Measurements from ENCODE around the gene SPINT2. TPM values are rescaled to one million over a fixed set of nuclear protein-coding genes. Genes with fewer than 3 reads are reported as not detected.
"Not testable (repeated sequence)": the region's sequence is repeated elsewhere in the genome, so short reads cannot be mapped to it uniquely, and the experiment has no call there.

Gene SPINT2
- total and polyA plus RNA-seq, 4 donors, result 95.5 to 242 (median 162) TPM

DNA sequence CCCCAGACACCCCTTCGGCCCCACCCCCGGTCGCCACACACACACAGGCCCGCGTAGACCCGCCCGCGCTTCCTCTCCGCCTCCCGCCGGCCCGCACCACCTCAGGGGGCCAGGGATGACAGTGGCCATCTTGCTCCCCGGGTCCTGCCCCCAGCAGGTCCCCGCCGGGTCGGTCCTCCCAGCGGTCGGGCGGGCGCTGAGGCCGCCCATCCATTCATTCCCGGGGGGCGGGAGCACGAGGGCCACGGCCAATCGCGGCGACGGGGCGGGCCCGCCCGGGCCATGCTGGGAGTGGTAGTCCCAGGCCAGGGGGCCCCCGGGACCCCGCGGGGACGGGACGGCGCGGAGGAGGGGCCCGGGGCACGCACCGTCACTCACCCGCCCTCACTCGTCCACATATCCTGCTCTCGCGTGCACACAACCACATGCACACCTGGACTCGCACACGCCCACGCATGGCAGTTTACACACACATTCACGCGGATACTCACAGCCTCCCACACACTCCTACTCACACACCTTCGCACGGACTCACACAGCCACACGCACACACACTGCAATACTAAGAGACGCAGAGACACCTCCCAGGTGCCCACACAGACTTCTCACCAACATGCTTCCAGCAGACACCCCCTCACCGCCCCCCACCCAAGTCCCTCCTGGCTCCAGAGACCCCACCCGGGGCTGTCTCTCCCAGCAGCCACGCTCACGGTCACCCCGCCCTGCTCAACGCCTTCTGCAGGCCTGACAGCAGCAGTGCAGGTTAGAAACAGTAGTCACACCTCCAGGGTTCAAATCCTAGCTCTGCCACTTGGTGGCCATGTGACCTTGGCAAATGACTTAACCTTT, 40.1 kb upstream of the SPINT2 start, which contains the start of gene DPF1:
Gene DPF1, minus strand, starts transcription at position 209 of the 849 bp plus-strand sequence. Its CDS starts 80 bp downstream, at position 129.
- H3K4me1 ChIP-seq (ENCODE audit: control insufficient read depth, insufficient read depth, low read length), result peaks cover 44% of the 10 kb centered on the region
- H3K36me3 ChIP-seq (ENCODE audit: control insufficient read depth, insufficient read depth, low read length), result peaks cover 27% of the 10 kb centered on the region
- no peaks in the 10 kb centered on the region for H3K9me3 ChIP-seq (ENCODE audit: control insufficient read depth, insufficient read depth, low read length)
- peak within 1 kb of the TSS; percentile 43 for H3K4me3 ChIP-seq (ENCODE audit: low read depth, low read length)
- H3K27ac ChIP-seq (ENCODE audit: low read depth, low read length), result no peak within 1 kb of the TSS
- DNase-seq (ENCODE audit: low read depth in 4 of 6, low spot score in 6 of 6), result peak in 4 of 6 donors; percentile 59 to 91 (median 80)
- 2% methylated on average over 60 of the region's 61 CpGs for WGBS (ENCODE audit: insufficient coverage)
- no peaks in the 10 kb centered on the region for H3K27me3 ChIP-seq (ENCODE audit: control insufficient read depth, insufficient read depth, low read length)

DNA sequence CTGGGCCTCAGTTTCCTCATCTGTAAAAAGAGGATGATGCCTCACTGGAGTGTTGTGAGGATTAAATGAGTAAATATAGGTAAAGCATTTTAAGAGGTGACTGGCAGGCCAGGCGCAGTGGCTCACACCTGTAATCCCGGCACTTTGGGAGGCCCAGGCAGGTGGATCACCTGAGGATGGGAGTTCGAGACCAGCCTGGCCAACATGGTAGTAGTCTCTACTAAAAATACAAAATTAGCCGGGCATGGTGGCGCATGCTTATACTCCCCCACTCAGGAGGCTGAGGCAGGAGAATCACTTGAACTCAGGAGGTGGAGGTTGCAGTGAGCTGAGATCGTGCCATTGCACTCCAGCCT, 39.5 kb upstream of the SPINT2 start:
- Histone ChIP-seq H3K4me1 (ENCODE audit: control insufficient read depth, insufficient read depth, low read length) (peaks cover 47% of the 10 kb centered on the region), H3K36me3 (ENCODE audit: control insufficient read depth, insufficient read depth, low read length) (peaks cover 21% of the 10 kb centered on the region)
- not testable (repeated sequence) for H3K9me3 ChIP-seq (ENCODE audit: control insufficient read depth, insufficient read depth, low read length); DNase-seq (ENCODE audit: low read depth in 4 of 6, low spot score in 6 of 6); H3K27me3 ChIP-seq (ENCODE audit: control insufficient read depth, insufficient read depth, low read length); H3K4me3 ChIP-seq (ENCODE audit: low read depth, low read length); H3K27ac ChIP-seq (ENCODE audit: low read depth, low read length)
- WGBS (ENCODE audit: insufficient coverage), result 92% methylated on average over 2 of the region's 6 CpGs

DNA sequence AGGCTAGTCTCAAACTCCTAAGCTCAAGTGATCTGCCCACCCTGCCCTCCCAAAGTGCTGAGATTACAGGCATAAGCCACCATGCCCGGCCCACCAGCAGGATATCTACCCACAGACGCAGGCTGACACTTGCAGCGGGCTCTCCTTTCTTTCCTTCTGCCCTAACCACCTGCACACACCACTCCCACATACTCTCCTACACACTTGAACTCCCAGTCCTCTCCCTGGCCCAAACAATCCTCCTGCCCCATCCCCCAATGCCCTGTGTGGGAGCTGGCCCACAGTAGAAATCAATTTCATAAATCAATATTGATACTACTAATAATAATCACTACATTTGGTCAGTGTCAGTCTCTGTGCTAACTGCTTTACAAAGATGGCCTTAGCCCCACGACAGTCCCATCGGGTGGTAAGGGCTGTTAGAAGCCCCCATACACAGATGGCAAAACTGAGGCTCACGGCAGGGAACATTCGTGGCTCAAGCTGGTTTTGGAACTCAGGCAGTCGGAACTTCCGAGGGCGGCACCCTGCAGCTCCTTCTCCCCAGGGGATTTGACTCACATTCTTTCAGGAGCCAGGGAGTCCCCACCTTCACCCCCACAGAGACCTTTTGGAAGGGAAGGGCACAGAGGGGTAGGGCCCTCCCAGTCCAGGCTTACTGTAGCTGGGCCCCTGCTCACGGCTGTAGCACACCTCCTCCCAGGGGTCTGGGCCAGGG, 36.9 kb upstream of the SPINT2 start:
- H3K4me1 ChIP-seq (ENCODE audit: control insufficient read depth, insufficient read depth, low read length), result peaks cover 43% of the 10 kb centered on the region
- WGBS (ENCODE audit: insufficient coverage), result 60% methylated on average over 10 of the region's 11 CpGs
- no peak for DNase-seq (ENCODE audit: low read depth in 4 of 6, low spot score in 6 of 6)
- no peak overlapping the region for H3K27ac ChIP-seq (ENCODE audit: low read depth, low read length)
- no peaks in the 10 kb centered on the region for H3K9me3 ChIP-seq (ENCODE audit: control insufficient read depth, insufficient read depth, low read length)
- H3K27me3 ChIP-seq (ENCODE audit: control insufficient read depth, insufficient read depth, low read length), result no peaks in the 10 kb centered on the region
- H3K36me3 ChIP-seq (ENCODE audit: control insufficient read depth, insufficient read depth, low read length), result peaks cover 3% of the 10 kb centered on the region
- H3K4me3 ChIP-seq (ENCODE audit: low read depth, low read length), result peak overlapping the region; percentile 1

DNA sequence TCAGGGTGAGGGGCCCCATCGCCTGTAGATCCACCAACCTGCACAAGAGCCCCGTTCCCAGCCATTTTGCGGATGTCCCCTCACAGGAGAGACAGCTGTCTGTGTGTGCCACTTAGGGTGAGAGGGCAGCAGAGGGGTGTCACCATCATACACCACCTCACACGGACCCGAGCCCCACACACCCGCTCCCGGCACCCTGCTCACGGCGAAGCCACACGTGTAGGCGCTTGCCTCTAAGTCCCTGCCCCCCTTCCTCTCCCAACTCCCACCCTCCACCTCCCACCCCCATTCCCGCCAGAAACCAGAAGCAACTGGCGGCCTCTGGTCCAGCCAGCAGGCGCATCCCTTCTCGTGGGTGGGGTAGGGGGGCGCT, 36.4 kb upstream of the SPINT2 start:
- no peaks in the 10 kb centered on the region for H3K9me3 ChIP-seq (ENCODE audit: control insufficient read depth, insufficient read depth, low read length)
- no peaks in the 10 kb centered on the region for H3K36me3 ChIP-seq (ENCODE audit: control insufficient read depth, insufficient read depth, low read length)
- H3K27me3 ChIP-seq (ENCODE audit: control insufficient read depth, insufficient read depth, low read length), result no peaks in the 10 kb centered on the region
- H3K4me3 ChIP-seq (ENCODE audit: low read depth, low read length), result peak overlapping the region; percentile 1
- DNase-seq (ENCODE audit: low read depth in 4 of 6, low spot score in 6 of 6), result peak in 2 of 6 donors; percentile 51 to 67
- no peak overlapping the region for H3K27ac ChIP-seq (ENCODE audit: low read depth, low read length)
- H3K4me1 ChIP-seq (ENCODE audit: control insufficient read depth, insufficient read depth, low read length), result peaks cover 39% of the 10 kb centered on the region
- 6% methylated on average over 3 of the region's 16 CpGs for WGBS (ENCODE audit: insufficient coverage)

DNA sequence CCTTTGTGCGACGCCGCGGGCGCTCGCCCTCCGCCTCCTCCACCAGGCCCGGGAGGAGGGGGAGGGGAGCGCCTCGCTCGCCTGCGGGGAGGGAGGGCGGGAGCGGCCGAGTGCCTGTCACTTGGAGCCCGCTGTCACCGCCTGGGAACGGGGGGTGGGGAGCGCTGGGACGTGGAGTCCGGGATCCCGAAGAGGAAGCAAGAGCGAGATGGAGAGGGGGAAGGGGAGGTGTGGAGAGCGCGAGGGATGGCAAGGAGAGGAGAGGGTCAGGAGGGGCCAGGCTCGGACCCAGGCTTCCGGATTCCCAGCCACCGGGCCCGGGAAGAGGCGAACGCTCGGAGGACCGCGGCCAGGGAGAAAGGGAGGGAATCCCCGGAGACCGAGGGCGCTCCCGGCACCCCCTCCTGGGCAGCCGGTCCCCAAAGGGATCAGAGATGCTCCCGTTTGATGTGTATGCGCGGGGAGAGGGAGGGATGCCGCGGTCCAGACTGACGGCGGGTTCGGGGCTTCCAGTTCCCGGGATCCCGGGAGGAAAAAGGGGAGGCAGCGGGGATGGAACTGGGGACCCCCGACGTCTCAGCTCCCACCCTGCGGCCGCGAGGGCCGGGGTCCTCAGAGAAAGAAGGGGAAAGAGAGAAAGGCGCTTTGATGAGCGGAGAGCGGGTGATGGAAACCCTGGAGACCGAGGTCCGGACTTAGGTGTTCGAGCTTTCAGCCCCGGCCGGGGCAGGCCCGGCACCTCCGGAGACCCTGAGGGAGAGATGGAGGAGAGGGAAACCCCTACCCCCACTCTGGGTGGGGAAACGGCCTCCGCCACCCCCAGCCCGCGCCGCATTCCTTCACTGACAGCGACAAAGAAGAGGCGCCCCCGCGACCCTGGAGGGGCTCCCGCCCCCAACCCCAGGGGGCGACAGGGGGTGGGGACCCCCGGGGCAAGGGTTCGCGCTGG, 35.6 kb upstream of the SPINT2 start:
- peak in 2 of 6 donors; percentile 88 to 89 for DNase-seq (ENCODE audit: low read depth in 4 of 6, low spot score in 6 of 6)
- WGBS (ENCODE audit: insufficient coverage), result under 1% methylated on average over 71 of the region's 80 CpGs
- Histone ChIP-seq H3K9me3 (ENCODE audit: control insufficient read depth, insufficient read depth, low read length) (no peaks in the 10 kb centered on the region), H3K36me3 (ENCODE audit: control insufficient read depth, insufficient read depth, low read length) (no peaks in the 10 kb centered on the region), H3K4me1 (ENCODE audit: control insufficient read depth, insufficient read depth, low read length) (peaks cover 36% of the 10 kb centered on the region), H3K27me3 (ENCODE audit: control insufficient read depth, insufficient read depth, low read length) (no peaks in the 10 kb centered on the region), H3K27ac (ENCODE audit: low read depth, low read length) (no peak overlapping the region), H3K4me3 (ENCODE audit: low read depth, low read length) (peak overlapping the region; percentile 48)

DNA sequence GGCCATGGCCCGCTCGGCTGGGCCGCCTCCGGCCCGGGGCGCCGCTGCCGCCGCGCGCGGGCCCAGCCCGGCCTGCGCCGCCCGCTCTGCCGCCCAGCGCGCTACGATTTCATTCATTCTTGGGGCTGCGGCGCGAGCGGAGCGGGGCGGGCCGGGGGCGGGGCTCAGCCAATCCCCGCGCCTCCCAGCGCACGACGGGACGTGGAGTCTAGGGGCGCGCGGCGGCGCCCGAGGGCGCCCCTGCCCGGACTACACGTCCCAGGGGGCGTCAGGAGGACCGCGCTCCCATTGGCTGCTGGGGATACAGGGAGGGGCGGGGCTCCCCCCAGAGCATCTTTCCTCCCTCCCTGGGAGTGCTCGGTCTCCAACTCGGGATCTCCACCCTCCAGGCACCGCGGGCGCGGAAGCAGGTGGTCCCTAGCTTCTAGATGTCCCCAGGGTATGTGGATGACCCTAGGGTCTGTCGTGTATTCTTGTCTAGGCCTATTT, 34.7 kb upstream of the SPINT2 start:
- peak in 4 of 6 donors; percentile 80 to 98 (median 91) for DNase-seq (ENCODE audit: low read depth in 4 of 6, low spot score in 6 of 6)
- no peak overlapping the region for H3K27ac ChIP-seq (ENCODE audit: low read depth, low read length)
- no peaks in the 10 kb centered on the region for H3K27me3 ChIP-seq (ENCODE audit: control insufficient read depth, insufficient read depth, low read length)
- WGBS (ENCODE audit: insufficient coverage), result under 1% methylated on average over 48 of the region's 54 CpGs
- peaks cover 29% of the 10 kb centered on the region for H3K4me1 ChIP-seq (ENCODE audit: control insufficient read depth, insufficient read depth, low read length)
- no peaks in the 10 kb centered on the region for H3K9me3 ChIP-seq (ENCODE audit: control insufficient read depth, insufficient read depth, low read length)
- H3K36me3 ChIP-seq (ENCODE audit: control insufficient read depth, insufficient read depth, low read length), result no peaks in the 10 kb centered on the region
- H3K4me3 ChIP-seq (ENCODE audit: low read depth, low read length), result peak overlapping the region; percentile 27

DNA sequence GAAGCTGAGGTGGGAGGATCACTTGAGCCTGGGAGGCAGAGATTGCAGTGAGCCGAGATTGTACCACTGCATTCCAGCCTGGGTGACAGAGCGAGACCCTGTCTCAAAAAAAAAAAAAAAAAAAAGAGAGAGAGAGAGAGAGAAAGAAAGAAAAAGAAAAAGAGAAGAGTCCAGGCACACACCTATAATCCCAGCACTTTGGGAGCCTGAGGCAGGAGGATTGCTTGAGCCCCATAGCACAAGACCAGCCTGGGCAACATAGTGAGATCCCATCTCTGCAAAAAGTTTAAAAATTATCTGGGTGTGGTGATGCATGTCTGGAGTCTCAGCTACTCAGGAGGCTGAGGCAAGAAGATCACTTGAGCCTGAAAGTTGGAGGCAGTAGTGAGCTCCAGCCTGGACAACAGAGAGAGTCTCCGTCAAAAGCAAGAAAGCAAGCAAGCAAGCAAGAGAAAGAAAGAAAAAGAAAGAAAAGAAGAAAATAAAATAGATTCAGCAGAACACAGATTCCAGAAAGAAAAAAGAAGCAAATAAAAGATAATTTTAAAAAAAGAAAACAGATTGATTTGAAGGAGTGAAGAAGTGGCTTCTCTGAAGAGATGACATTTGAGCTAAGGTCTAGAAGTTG, 33.8 kb upstream of the SPINT2 start:
- peaks cover 26% of the 10 kb centered on the region for H3K4me1 ChIP-seq (ENCODE audit: control insufficient read depth, insufficient read depth, low read length)
- not testable (repeated sequence) for DNase-seq (ENCODE audit: low read depth in 4 of 6, low spot score in 6 of 6); H3K27me3 ChIP-seq (ENCODE audit: control insufficient read depth, insufficient read depth, low read length); H3K27ac ChIP-seq (ENCODE audit: low read depth, low read length); H3K9me3 ChIP-seq (ENCODE audit: control insufficient read depth, insufficient read depth, low read length); H3K4me3 ChIP-seq (ENCODE audit: low read depth, low read length); H3K36me3 ChIP-seq (ENCODE audit: control insufficient read depth, insufficient read depth, low read length)
- WGBS (ENCODE audit: insufficient coverage), result no CpG with 5 or more reads among the region's 3 CpGs

DNA sequence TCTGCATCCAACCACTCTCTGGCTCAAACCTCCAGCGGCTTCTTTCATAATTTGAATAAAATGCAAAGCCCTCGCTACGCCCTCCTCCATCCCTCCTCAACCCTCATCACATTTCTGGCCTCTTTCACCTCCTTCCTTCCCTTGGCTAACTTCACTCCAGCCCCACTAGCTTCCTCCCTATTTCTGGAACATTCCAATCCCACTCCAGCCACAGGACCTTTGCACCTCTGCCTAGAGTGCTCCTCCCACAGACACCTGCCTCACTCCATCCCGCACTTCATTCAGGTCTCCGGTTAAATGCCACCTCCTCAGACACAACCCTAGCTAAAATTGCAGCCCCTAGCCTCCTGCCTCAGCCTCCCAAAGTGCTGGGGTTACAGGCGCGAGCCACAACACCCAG, 32.5 kb upstream of the SPINT2 start:
- DNase-seq (ENCODE audit: low read depth in 4 of 6, low spot score in 6 of 6), result no peak
- Histone ChIP-seq H3K36me3 (ENCODE audit: control insufficient read depth, insufficient read depth, low read length) (no peaks in the 10 kb centered on the region), H3K27ac (ENCODE audit: low read depth, low read length) (no peak overlapping the region), H3K9me3 (ENCODE audit: control insufficient read depth, insufficient read depth, low read length) (no peaks in the 10 kb centered on the region), H3K27me3 (ENCODE audit: control insufficient read depth, insufficient read depth, low read length) (no peaks in the 10 kb centered on the region), H3K4me1 (ENCODE audit: control insufficient read depth, insufficient read depth, low read length) (peaks cover 24% of the 10 kb centered on the region), H3K4me3 (ENCODE audit: low read depth, low read length) (no peak overlapping the region)
- WGBS (ENCODE audit: insufficient coverage), result 98% methylated on average over 5 of the region's 7 CpGs

All from spinal cord (tissue), 10 donors.